AG09319 (cell line): ENCODE measurements around the gene TMBIM1.

Source experiments
- DNase-seq: peaks from one replicate; pipeline ENCODE4 v3.0.0-alpha.2; 2010; ENCODE audit warnings: low read depth; ENCODE audit errors: extremely low read depth
- CTCF ChIP-seq: IDR thresholded peaks from 2 replicates; pipeline ENCODE4 v1.5.1; 2011; ENCODE audit warnings: low read depth, mild to moderate bottlenecking, inconsistent platforms, low read length, moderate library complexity

The TMBIM1 gene

GRCh38 chr2:218281449-218281848 lies 10.9 kb downstream of the TMBIM1 start:
- DNase-seq: no peak
- TF ChIP-seq CTCF: no peak

- TF ChIP-seq CTCF: no peak
- DNase-seq: no peak
These were observed 11.9 kb downstream of the TMBIM1 start for GRCh38 chr2:218280260-218280870.

- no peak for DNase-seq
- TF ChIP-seq CTCF: no peak
These were observed 13.6 kb downstream of the TMBIM1 start for GRCh38 chr2:218278531-218279360.

GRCh38 chr2:218277921-218278320 lies 14.4 kb downstream of the TMBIM1 start:
- DNase-seq: no peak
- TF ChIP-seq CTCF: no peak

GRCh38 chr2:218276986-218277755 lies 15.1 kb downstream of the TMBIM1 start:
- DNase-seq: no peak
- TF ChIP-seq CTCF: no peak

GRCh38 chr2:218275371-218276072 lies 16.8 kb downstream of the TMBIM1 start:
- no peak for TF ChIP-seq CTCF
- no peak for DNase-seq
